GM12878 (cell line): Measurements from ENCODE around the gene NRP1. TPM values are rescaled to one million over a fixed set of nuclear protein-coding genes. Genes with fewer than 3 reads are reported as not detected.

ENCODE experiments used
- ATAC-seq: fragments of 200-7000 bp; cut with Tn5 transposase; 3 replicates; pipeline ENCODE4 v1.9.1; 2020; ENCODE audit warnings: mild to moderate bottlenecking, moderate library complexity
- BruUV-seq: library from RNA; stranded (reverse); fragments of 400-500 nt; replicated peaks from 2 replicates; lab custom pipeline; 2021; lab: Mats Ljungman, UMichigan
- CTCF ChIA-PET: fragments of 300-600 bp; sonication (Branson Sonifier 250); formaldehyde crosslinking; extraction: SDS; loops from one replicate; lab custom pipeline; 2021; ENCODE audit warnings: inconsistent platforms; lab: Yijun Ruan, JAX
- POLR2A ChIA-PET: fragments of 350-600 bp; formaldehyde crosslinking; extraction: SDS; loops from one replicate; lab custom pipeline; 2021; ENCODE audit warnings: inconsistent platforms; lab: Charles Lee
- RAD21 ChIA-PET: fragments of 300-600 bp; sonication (Branson Sonifier 250); formaldehyde crosslinking; loops from one replicate; lab custom pipeline; 2023; ENCODE audit warnings: antibody characterized with exemption; ENCODE audit not compliant: unreplicated experiment; lab: Charles Lee
- SMC1A ChIA-PET: fragments of 300-600 bp; sonication (Branson Sonifier 250); formaldehyde crosslinking; loops from one replicate; lab custom pipeline; 2023; ENCODE audit not compliant: unreplicated experiment, uncharacterized antibody; lab: Charles Lee
- DNase-seq: peaks from one replicate; pipeline ENCODE4 v3.0.0-alpha.2; 2011; ENCODE audit warnings: low read depth, low spot score
- FAIRE-seq: peaks from 3 replicates; lab custom pipeline; 2011; peaks lifted over from hg19 to GRCh38; lab: Jason Lieb, UNC
- H2AFZ ChIP-seq: 2 replicates; pipeline ENCODE4 v1.6.0; 2011; ENCODE audit warnings: low read depth, low read length, control low read depth; ENCODE audit not compliant: control insufficient read depth
- H3K27ac ChIP-seq: 2 replicates; pipeline ENCODE4 v1.5.1; 2011; ENCODE audit warnings: control low read depth; ENCODE audit not compliant: control insufficient read depth, insufficient read depth
- H3K27me3 ChIP-seq, 2 experiments: replicated peaks in 1 of 2; 2 replicates each; pipeline versions ENCODE4 v1.6.0 to v1.6.1; 2011; ENCODE audit warnings: low read length in 1 of 2; ENCODE audit not compliant: control insufficient read depth in 2 of 2, insufficient read depth in 2 of 2
- H3K36me3 ChIP-seq, 2 experiments: 2 replicates each; pipeline ENCODE4 v1.5.1; 2011; ENCODE audit warnings: low read length in 1 of 2; ENCODE audit not compliant: control insufficient read depth in 2 of 2, insufficient read depth in 2 of 2
- H3K4me1 ChIP-seq: 2 replicates; pipeline ENCODE4 v1.6.1; 2011; ENCODE audit warnings: mild to moderate bottlenecking, low read length, moderate library complexity, mixed read lengths; ENCODE audit not compliant: control insufficient read depth, insufficient read depth
- H3K4me2 ChIP-seq: 2 replicates; pipeline ENCODE4 v1.6.0; 2011; ENCODE audit warnings: control low read depth; ENCODE audit not compliant: control insufficient read depth, insufficient read depth
- H3K4me3 ChIP-seq: fragments of 200-600 bp; sonication (generic); 2 replicates; pipeline ENCODE4 v1.5.1; 2016
- H3K79me2 ChIP-seq: 2 replicates; pipeline ENCODE4 v1.6.0; 2011; ENCODE audit warnings: low read length; ENCODE audit not compliant: control insufficient read depth, insufficient read depth
- H3K9ac ChIP-seq: 2 replicates; pipeline ENCODE4 v1.8.0; 2011; ENCODE audit warnings: low read length, control low read depth, mixed read lengths; ENCODE audit not compliant: control insufficient read depth, insufficient read depth
- H3K9me3 ChIP-seq: replicated peaks from 3 replicates; pipeline ENCODE4 v1.5.1; 2011; ENCODE audit warnings: mild to moderate bottlenecking, low read length; ENCODE audit not compliant: control insufficient read depth, insufficient read depth
- H4K20me1 ChIP-seq: 2 replicates; pipeline ENCODE4 v1.6.0; 2011; ENCODE audit not compliant: control insufficient read depth, insufficient read depth
- CEBPB ChIP-seq, 2 experiments: fragments of 150-350 bp in 1 of 2; IDR thresholded peaks; 2 replicates each; pipeline ENCODE4 v1.6.1; 2012 to 2014; ENCODE audit warnings: low read depth in 2 of 2, low read length in 2 of 2, borderline replicate concordance in 1 of 2, inconsistent platforms in 1 of 2
- ETV6 ChIP-seq, 2 experiments: fragments of 450-650 bp in 1 of 2; IDR thresholded peaks in 1 of 2; conservative IDR thresholded peaks in 1 of 2; 2 replicates each; pipeline ENCODE4 v1.6.1; 2014; ENCODE audit warnings: antibody characterized with exemption in 1 of 2, borderline replicate concordance in 1 of 2, low read depth in 1 of 2, mild to moderate bottlenecking in 1 of 2, moderate library complexity in 1 of 2
- FOXM1 ChIP-seq: IDR thresholded peaks from 2 replicates; pipeline ENCODE4 v1.6.1; 2012; ENCODE audit warnings: low read depth, mild to moderate bottlenecking, inconsistent platforms, low read length, moderate library complexity
- GATAD2B ChIP-seq: fragments of 450-650 bp; conservative IDR thresholded peaks from 2 replicates; pipeline ENCODE4 v1.6.1; 2017; ENCODE audit warnings: low read depth, mild to moderate bottlenecking, moderate library complexity
- HDAC2 ChIP-seq: fragments of 200-600 bp; sonication (generic); IDR thresholded peaks from 2 replicates; pipeline ENCODE4 v1.6.1; 2017
- IKZF2 ChIP-seq, 2 experiments: fragments of 450-650 bp; IDR thresholded peaks; 2 replicates each; pipeline ENCODE4 v1.6.1; 2017; ENCODE audit warnings: mild to moderate bottlenecking in 2 of 2, moderate library complexity in 2 of 2
- IRF4 ChIP-seq: IDR thresholded peaks from 2 replicates; pipeline ENCODE4 v1.6.1; 2011; ENCODE audit warnings: low read depth, low read length
- NR2F1 ChIP-seq: fragments of 450-650 bp; conservative IDR thresholded peaks from 2 replicates; pipeline ENCODE4 v1.6.1; 2017; ENCODE audit warnings: mild to moderate bottlenecking
- NRF1 ChIP-seq: conservative IDR thresholded peaks from 2 replicates; pipeline ENCODE4 v1.6.1; 2011; ENCODE audit warnings: mild to moderate bottlenecking, low read depth, low read length, improper control_type of control experiment
- SREBF1 ChIP-seq: IDR thresholded peaks from 2 replicates; pipeline ENCODE4 v1.6.1; 2012; ENCODE audit warnings: mild to moderate bottlenecking, low read length
- ZNF217 ChIP-seq: fragments of 450-650 bp; IDR thresholded peaks from 2 replicates; pipeline ENCODE4 v1.6.1; 2017; ENCODE audit warnings: antibody characterized with exemption, mild to moderate bottlenecking
- ZNF622 ChIP-seq: fragments of 450-650 bp; IDR thresholded peaks from 2 replicates; pipeline ENCODE4 v1.6.1; 2017; ENCODE audit warnings: mild to moderate bottlenecking, inconsistent platforms
- WGBS: methylation state at CpG from one replicate; pipeline ENCODE4 v1.1.6; 2016; ENCODE audit warnings: low lambda C conversion rate; ENCODE audit not compliant: insufficient replicate concordance, insufficient coverage; ENCODE audit errors: missing lambda C conversion rate; 5-methylcytosine and 5-hydroxymethylcytosine counted together
- in situ Hi-C: fragments of 300-500 bp; cut with MboI; formaldehyde crosslinking; loops from 9 replicates; pipeline ENCODE4 v1.14.3; 2018; ENCODE audit warnings: mixed read lengths
- intact Hi-C: fragments of 100-400 bp; cut with micrococcal nuclease; formaldehyde crosslinking; loops from one replicate; pipeline ENCODE4 v1.14.2; 2022; ENCODE audit not compliant: unreplicated experiment
- polyA plus RNA-seq, 11 experiments: library from polyadenylated mRNA; depleted of rRNA in 4 of 11; unstranded in 6 of 11; stranded (reverse) in 5 of 11; fragments of >200 nt; fragmentation: Nextera tagmentation in 4 of 11; fragmentation: Illumina TruSeq in 1 of 11; extraction: Ambion mirVana in 4 of 11; extraction: Trizol in 1 of 11; gene quantifications; 1 replicate in 1 of 11; 2 replicates in 10 of 11; pipeline versions ENCODE4 v1.2.1 to v1.2.3, GENCODE V29; 2011 to 2016; ENCODE audit warnings: inconsistent platforms in 2 of 11, missing spikeins in 2 of 11, low read depth in 1 of 11
- total RNA-seq, 4 experiments: library from RNA; depleted of rRNA in 3 of 4; stranded (reverse); fragments of >200 nt in 3 of 4; fragmentation: Illumina TruSeq in 1 of 4; extraction: Trizol in 1 of 4; gene quantifications; 2 replicates each; pipeline versions ENCODE4 v1.2.1 to v1.2.3, GENCODE V29; 2013 to 2021
- TF ChIP-seq, protein P1 (sequence below): fragments of 450-650 bp; IDR thresholded peaks from 2 replicates; pipeline ENCODE4 v1.6.1; 2016; ENCODE audit warnings: mild to moderate bottlenecking
- TF ChIP-seq, protein P2 (sequence below): fragments of 450-650 bp; IDR thresholded peaks from 2 replicates; pipeline ENCODE4 v1.6.1; 2018; ENCODE audit warnings: mild to moderate bottlenecking, low read depth, moderate library complexity; ENCODE audit not compliant: partially characterized antibody

The NRP1 gene
- total and polyA plus RNA-seq, 10 of the 15 experiments (the other 5 are each of a cell fraction or from before 2014, with no cell fraction given): 0.11 to 12.1 (median 0.52) TPM

DNA sequence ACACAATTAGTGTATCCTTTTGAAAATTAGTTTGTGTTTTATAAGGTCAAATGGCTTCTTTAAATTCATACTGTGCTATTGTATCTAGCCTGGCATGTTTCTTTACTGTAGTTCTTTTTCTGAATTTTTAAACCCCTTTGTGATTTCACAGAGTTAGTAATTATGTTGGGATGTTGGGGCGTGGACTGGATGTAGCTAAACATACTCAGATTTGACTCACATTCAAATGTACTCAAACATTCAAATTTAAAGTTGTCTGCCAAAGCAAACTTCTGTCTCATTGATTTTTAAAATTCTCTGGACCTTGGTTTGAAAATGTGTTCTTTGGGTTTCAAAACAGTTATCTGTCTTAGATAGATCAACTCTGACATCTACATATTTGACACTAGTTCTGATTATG, 7.2 kb upstream of the NRP1 start:
- POLR2A ChIA-PET: no interaction called here

DNA sequence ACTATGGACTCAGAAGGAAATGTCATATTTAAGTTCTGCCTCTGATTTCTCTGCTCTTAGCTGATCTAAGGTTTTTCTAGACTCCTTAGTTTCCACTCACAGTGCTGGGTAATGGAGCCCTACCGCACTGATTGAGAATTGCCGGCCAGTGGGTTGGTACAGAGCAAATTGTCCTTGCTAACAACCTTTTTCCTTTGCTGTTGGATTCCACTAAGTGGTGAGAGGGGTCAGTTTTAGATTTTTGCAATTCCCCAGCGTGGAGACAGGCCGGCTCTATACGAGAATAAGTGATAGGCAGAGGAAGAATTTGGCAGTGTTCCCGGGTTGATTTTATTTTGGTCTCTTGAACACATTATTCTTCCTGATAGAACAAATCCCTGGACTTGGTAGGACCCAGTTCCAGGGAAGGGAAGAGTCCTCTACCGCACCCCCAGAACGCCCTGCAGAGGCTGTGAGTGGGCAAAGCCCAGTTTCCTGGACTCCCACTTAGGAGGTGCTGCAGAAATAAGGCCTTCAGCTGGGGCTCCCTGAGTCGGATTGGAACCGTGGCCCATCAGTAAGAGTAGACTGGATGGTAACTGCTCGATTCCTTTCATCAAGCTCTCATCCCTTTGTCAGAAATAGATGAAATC, 3.0 kb upstream of the NRP1 start:
- BruUV-seq: no TSS peak
- intact Hi-C loops: loop anchor here (10.0 kb wide), 1 partner anchor 307 kb away; no protein-coding TSS in a partner anchor
- H3K27me3 ChIP-seq: peaks cover 5 to 8% of the 10 kb centered on the region in 2 experiments; a peak in 3 of 4 replicates
- ChIA-PET RAD21 (interaction anchor here (1.1 kb wide), 1 partner anchor 405 kb away, joined by 3 read pairs; no protein-coding TSS in a partner anchor), POLR2A (no interaction called here), SMC1A (interaction anchor here (1.3 kb wide), 2 partner anchors 10 to 14 kb away, joined by 3 read pairs; no protein-coding TSS in a partner anchor), CTCF (interaction anchor here (1.2 kb wide), 1 partner anchor 10 kb away, joined by 3 read pairs; no protein-coding TSS in a partner anchor)
- no peaks in the 10 kb centered on the region for H3K36me3 ChIP-seq
- no peak overlapping the region for H3K27ac ChIP-seq
- H3K4me1 ChIP-seq: no peaks in the 10 kb centered on the region
- no peak for ATAC-seq
- H3K9me3 ChIP-seq: no peaks in the 10 kb centered on the region
- no peaks in the 10 kb centered on the region for H4K20me1 ChIP-seq
- in situ Hi-C loops: loop anchor here (10.0 kb wide), 1 partner anchor 1187 kb away; no protein-coding TSS in a partner anchor
- no peak overlapping the region for H3K9ac ChIP-seq
- no peak overlapping the region for H3K4me2 ChIP-seq
- H3K79me2 ChIP-seq: no peaks in the 10 kb centered on the region
- no peak overlapping the region for H2AFZ ChIP-seq
- FAIRE-seq: no peak
- H3K4me3 ChIP-seq: no peak overlapping the region
- DNase-seq: no peak
- 54% methylated on average over 11 of the region's 11 CpGs for WGBS
- TF ChIP-seq HDAC2 (no peak), ETV6 (conservative IDR thresholded peaks at IDR 0.05 in 1 of 2, IDR thresholded peaks at IDR 0.05 in 1 of 2; ENCODE audit: borderline replicate concordance in 1 of 2, low read depth in 1 of 2) (no peak), ZNF622 (no peak), GATAD2B (no peak), SREBF1 (no peak), ZNF217 (no peak), IKZF2 (IDR thresholded peaks at IDR 0.05) (no peak), IRF4 (no peak), CEBPB (IDR thresholded peaks at IDR 0.05; ENCODE audit: borderline replicate concordance in 1 of 2, low read depth in 2 of 2, low read length in 2 of 2) (no peak)
- TF ChIP-seq, protein P1, sequence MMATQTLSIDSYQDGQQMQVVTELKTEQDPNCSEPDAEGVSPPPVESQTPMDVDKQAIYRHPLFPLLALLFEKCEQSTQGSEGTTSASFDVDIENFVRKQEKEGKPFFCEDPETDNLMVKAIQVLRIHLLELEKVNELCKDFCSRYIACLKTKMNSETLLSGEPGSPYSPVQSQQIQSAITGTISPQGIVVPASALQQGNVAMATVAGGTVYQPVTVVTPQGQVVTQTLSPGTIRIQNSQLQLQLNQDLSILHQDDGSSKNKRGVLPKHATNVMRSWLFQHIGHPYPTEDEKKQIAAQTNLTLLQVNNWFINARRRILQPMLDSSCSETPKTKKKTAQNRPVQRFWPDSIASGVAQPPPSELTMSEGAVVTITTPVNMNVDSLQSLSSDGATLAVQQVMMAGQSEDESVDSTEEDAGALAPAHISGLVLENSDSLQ: no peak
- TF ChIP-seq, protein P2, sequence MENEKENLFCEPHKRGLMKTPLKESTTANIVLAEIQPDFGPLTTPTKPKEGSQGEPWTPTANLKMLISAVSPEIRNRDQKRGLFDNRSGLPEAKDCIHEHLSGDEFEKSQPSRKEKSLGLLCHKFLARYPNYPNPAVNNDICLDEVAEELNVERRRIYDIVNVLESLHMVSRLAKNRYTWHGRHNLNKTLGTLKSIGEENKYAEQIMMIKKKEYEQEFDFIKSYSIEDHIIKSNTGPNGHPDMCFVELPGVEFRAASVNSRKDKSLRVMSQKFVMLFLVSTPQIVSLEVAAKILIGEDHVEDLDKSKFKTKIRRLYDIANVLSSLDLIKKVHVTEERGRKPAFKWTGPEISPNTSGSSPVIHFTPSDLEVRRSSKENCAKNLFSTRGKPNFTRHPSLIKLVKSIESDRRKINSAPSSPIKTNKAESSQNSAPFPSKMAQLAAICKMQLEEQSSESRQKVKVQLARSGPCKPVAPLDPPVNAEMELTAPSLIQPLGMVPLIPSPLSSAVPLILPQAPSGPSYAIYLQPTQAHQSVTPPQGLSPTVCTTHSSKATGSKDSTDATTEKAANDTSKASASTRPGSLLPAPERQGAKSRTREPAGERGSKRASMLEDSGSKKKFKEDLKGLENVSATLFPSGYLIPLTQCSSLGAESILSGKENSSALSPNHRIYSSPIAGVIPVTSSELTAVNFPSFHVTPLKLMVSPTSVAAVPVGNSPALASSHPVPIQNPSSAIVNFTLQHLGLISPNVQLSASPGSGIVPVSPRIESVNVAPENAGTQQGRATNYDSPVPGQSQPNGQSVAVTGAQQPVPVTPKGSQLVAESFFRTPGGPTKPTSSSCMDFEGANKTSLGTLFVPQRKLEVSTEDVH: no peak

More for the DNA sequence above, 7.2 kb upstream of the NRP1 start:
- intact Hi-C loops: no loop called here
- DNase-seq (no peak), FAIRE-seq (no peak), ATAC-seq (no peak)
- H4K20me1 ChIP-seq: no peaks in the 10 kb centered on the region
- H3K27me3 ChIP-seq: peaks cover 1 to 5% of the 10 kb centered on the region in 2 experiments; a peak in 2 of 4 replicates
- H3K79me2 ChIP-seq: no peaks in the 10 kb centered on the region
- in situ Hi-C loops: no loop called here
- ChIA-PET RAD21 (interaction anchor here (0.6 to 2.4 kb wide), 5 partner anchors 8 to 1109 kb away, joined by 3 to 11 read pairs (median 3); no protein-coding TSS in a partner anchor), CTCF (interaction anchor here (1.6 kb wide), 1 partner anchor 14 kb away, joined by 5 read pairs; no protein-coding TSS in a partner anchor), SMC1A (interaction anchor here (1.5 to 2.5 kb wide), 3 partner anchors 10 to 35 kb away, joined by 7 to 9 read pairs (median 8); no protein-coding TSS in a partner anchor)
- no peak for TF ChIP-seq NR2F1
- TF ChIP-seq FOXM1: no peak
- TF ChIP-seq NRF1: no peak
- no peaks in the 10 kb centered on the region for H3K36me3 ChIP-seq
- H3K9me3 ChIP-seq: no peaks in the 10 kb centered on the region
- no TSS peak for BruUV-seq
- H3K4me2 ChIP-seq: no peak overlapping the region
- WGBS: 0% methylated on average over 1 of the region's 1 CpG
- no peak overlapping the region for H3K27ac ChIP-seq
- H3K4me1 ChIP-seq: no peaks in the 10 kb centered on the region
- H3K9ac ChIP-seq: no peak overlapping the region
- no peak overlapping the region for H3K4me3 ChIP-seq
- H2AFZ ChIP-seq: no peak overlapping the region
